ENCODE measurements around the gene GNG13.

GNG13 gene

GRCh38 chr16:788399-789126, 12.0 kb downstream of the GNG13 start, which contains the start of gene CHTF18 (continued):
- TF ChIP-seq, protein P1, sequence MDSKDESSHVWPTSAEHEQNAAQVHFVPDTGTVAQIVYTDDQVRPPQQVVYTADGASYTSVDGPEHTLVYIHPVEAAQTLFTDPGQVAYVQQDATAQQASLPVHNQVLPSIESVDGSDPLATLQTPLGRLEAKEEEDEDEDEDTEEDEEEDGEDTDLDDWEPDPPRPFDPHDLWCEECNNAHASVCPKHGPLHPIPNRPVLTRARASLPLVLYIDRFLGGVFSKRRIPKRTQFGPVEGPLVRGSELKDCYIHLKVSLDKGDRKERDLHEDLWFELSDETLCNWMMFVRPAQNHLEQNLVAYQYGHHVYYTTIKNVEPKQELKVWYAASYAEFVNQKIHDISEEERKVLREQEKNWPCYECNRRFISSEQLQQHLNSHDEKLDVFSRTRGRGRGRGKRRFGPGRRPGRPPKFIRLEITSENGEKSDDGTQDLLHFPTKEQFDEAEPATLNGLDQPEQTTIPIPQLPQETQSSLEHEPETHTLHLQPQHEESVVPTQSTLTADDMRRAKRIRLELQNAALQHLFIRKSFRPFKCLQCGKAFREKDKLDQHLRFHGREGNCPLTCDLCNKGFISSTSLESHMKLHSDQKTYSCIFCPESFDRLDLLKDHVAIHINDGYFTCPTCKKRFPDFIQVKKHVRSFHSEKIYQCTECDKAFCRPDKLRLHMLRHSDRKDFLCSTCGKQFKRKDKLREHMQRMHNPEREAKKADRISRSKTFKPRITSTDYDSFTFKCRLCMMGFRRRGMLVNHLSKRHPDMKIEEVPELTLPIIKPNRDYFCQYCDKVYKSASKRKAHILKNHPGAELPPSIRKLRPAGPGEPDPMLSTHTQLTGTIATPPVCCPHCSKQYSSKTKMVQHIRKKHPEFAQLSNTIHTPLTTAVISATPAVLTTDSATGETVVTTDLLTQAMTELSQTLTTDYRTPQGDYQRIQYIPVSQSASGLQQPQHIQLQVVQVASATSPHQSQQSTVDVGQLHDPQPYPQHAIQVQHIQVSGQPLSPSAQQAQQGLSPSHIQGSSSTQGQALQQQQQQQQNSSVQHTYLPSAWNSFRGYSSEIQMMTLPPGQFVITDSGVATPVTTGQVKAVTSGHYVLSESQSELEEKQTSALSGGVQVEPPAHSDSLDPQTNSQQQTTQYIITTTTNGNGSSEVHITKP (tag by site-specific recombination; IDR thresholded peaks at IDR 0.05): no peak
- peak; percentile 41 for TF ChIP-seq ZNF146 (tag by site-specific recombination; IDR thresholded peaks at IDR 0.05)
- TF ChIP-seq GLIS1 (tag by site-specific recombination; IDR thresholded peaks at IDR 0.05): peak; percentile 42
- TF ChIP-seq ZNF292 (tag by site-specific recombination; IDR thresholded peaks at IDR 0.05; ENCODE audit: borderline replicate concordance, low read depth): no peak
- no peak for TF ChIP-seq MYNN (tag by site-specific recombination; IDR thresholded peaks at IDR 0.05; ENCODE audit: borderline replicate concordance)
- TF ChIP-seq ZNF571 (tag by site-specific recombination; IDR thresholded peaks at IDR 0.05): no peak
- TF ChIP-seq SP3 (tag by site-specific recombination; IDR thresholded peaks at IDR 0.05): peak; percentile 69
- TF ChIP-seq SCRT1 (tag by site-specific recombination; IDR thresholded peaks at IDR 0.05; ENCODE audit: borderline replicate concordance): no peak
- TF ChIP-seq ZNF354C (tag by site-specific recombination; IDR thresholded peaks at IDR 0.05; ENCODE audit: borderline replicate concordance, low read depth): no peak
- no peak for TF ChIP-seq ZFP37 (tag by site-specific recombination; IDR thresholded peaks at IDR 0.05)
- no peak for TF ChIP-seq BCL6B (tag by site-specific recombination; IDR thresholded peaks at IDR 0.05)
- no peak for TF ChIP-seq ZBTB21 (tag by site-specific recombination; IDR thresholded peaks at IDR 0.05)
- TF ChIP-seq ZNF555 (tag by site-specific recombination; conservative IDR thresholded peaks at IDR 0.05): no peak
- no peak for TF ChIP-seq ZNF140 (tag by site-specific recombination; IDR thresholded peaks at IDR 0.05)
- TF ChIP-seq ZNF624 (tag by site-specific recombination; IDR thresholded peaks at IDR 0.05): no peak
- peak; percentile 32; the same call in 1 of the 2 replicates for TF ChIP-seq CTCF (tag by site-specific recombination; IDR thresholded peaks at IDR 0.05)
- no peak for TF ChIP-seq ZNF677 (tag by site-specific recombination; IDR thresholded peaks at IDR 0.05)
- TF ChIP-seq ZNF133 (tag by site-specific recombination; IDR thresholded peaks at IDR 0.05): no peak
- no peak for TF ChIP-seq ZNF626 (tag by site-specific recombination; IDR thresholded peaks at IDR 0.05)
- TF ChIP-seq, protein P2, sequence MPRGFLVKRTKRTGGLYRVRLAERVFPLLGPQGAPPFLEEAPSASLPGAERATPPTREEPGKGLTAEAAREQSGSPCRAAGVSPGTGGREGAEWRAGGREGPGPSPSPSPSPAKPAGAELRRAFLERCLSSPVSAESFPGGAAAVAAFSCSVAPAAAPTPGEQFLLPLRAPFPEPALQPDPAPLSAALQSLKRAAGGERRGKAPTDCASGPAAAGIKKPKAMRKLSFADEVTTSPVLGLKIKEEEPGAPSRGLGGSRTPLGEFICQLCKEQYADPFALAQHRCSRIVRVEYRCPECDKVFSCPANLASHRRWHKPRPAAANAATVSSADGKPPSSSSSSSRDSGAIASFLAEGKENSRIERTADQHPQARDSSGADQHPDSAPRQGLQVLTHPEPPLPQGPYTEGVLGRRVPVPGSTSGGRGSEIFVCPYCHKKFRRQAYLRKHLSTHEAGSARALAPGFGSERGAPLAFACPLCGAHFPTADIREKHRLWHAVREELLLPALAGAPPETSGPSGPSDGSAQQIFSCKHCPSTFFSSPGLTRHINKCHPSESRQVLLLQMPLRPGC (tag by site-specific recombination; IDR thresholded peaks at IDR 0.05): 0 out of 2 replicates have a peak, but pooled peaks have one; percentile 30
- TF ChIP-seq TCF7L2 (IDR thresholded peaks at IDR 0.05; ENCODE audit: borderline replicate concordance, low read depth, low read length): no peak
- no peak for TF ChIP-seq ZNF18 (tag by site-specific recombination; IDR thresholded peaks at IDR 0.05)
- no peak for TF ChIP-seq OVOL3 (tag by site-specific recombination; IDR thresholded peaks at IDR 0.05)
- TF ChIP-seq SETDB1 (IDR thresholded peaks at IDR 0.05; ENCODE audit: insufficient read length, low read length): no peak
- no peak for TF ChIP-seq ZNF121 (tag by site-specific recombination; IDR thresholded peaks at IDR 0.05)
- TF ChIP-seq ZNF830 (tag by site-specific recombination; IDR thresholded peaks at IDR 0.05; ENCODE audit: low read depth): no peak
- no peak for TF ChIP-seq GLI4 (tag by site-specific recombination; IDR thresholded peaks at IDR 0.05)
- no peak for TF ChIP-seq ZBTB44 (tag by site-specific recombination; IDR thresholded peaks at IDR 0.05)

Measured in HEK293 (cell line).